Measurements from ENCODE around the gene SLC47A2.

SLC47A2 gene

GRCh38 chr17:19642373-19642893, 74.0 kb downstream of the SLC47A2 start:
- no peak for DNase-seq

GRCh38 chr17:19641687-19642372, 74.6 kb downstream of the SLC47A2 start:
- no peak for DNase-seq

GRCh38 chr17:19631905-19632304, 84.5 kb downstream of the SLC47A2 start:
- no peak for DNase-seq

- DNase-seq: no peak
Observed at GRCh38 chr17:19630661-19631060, 85.7 kb downstream of the SLC47A2 start.

GRCh38 chr17:19630035-19630434, 86.3 kb downstream of the SLC47A2 start:
- DNase-seq: no peak

- no peak for DNase-seq
Observed at GRCh38 chr17:19629449-19629848, 86.9 kb downstream of the SLC47A2 start.

Data from activated CD4-positive, alpha-beta T cell treated with anti-CD3 and anti-CD28 coated beads for 1 hour (primary cell).